ENCODE results near the gene HOXC10. TPM values are rescaled to one million over a fixed set of nuclear protein-coding genes. Genes with fewer than 3 reads are reported as not detected.
A peak's percentile ranks its signal among the peaks of the same experiment; 100 is the strongest.

The HOXC10 gene
- total and polyA plus RNA-seq, 2 donors (not counting 3 experiments of a cell fraction or from before 2014, with no cell fraction given): 0.18 TPM; not detected in 1

DNA sequence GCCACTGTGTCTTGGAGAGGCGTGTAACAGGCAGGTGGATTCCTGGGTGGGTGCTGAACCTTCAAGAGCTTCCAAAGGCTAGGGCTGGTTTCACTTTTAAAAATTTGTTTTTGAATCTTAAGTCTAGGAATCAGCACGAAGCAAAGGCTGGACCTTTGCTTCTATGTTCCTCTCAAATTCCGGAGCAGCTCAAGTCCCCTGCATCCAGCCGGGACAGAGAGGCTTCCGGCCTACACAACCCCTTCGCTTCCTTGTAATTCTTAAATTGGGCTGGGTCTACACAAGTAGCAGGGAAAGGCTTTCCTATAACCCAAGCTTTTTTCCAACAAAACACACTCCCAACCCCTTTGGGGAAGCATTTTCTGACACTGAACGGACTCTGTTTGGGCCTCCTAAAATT lies 21.9 kb upstream of the HOXC10 start:
- H3K27me3 ChIP-seq (ENCODE audit: control insufficient read depth in 2 of 2, insufficient read depth in 2 of 2, low read length in 2 of 2): peaks cover 89 to 99% of the 10 kb centered on the region in 2 experiments
- ChIA-PET CTCF (no interaction called here), POLR2A (no interaction called here)
- no peaks in the 10 kb centered on the region for H3K9me1 ChIP-seq (replicated peaks; ENCODE audit: control insufficient read depth, extremely low read depth, insufficient read depth, low read length)
- no peaks in the 10 kb centered on the region for H3K36me3 ChIP-seq (ENCODE audit: control insufficient read depth in 2 of 2, extremely low read depth in 1 of 2, insufficient read depth in 2 of 2, low read length in 2 of 2)
- dilution Hi-C loops (cut with MboI; ENCODE audit: extremely low pct_ligation_motif_present, low sequenced_read_pairs): no loop called here
- no peak overlapping the region for H3K27ac ChIP-seq (ENCODE audit: insufficient read depth, low read depth, low read length)
- no peak overlapping the region for H2AFZ ChIP-seq (ENCODE audit: low read depth, low read length)
- no peaks in the 10 kb centered on the region for H3K9me3 ChIP-seq (replicated peaks; ENCODE audit: control insufficient read depth, insufficient read depth, low read length)
- TF ChIP-seq, protein P1, sequence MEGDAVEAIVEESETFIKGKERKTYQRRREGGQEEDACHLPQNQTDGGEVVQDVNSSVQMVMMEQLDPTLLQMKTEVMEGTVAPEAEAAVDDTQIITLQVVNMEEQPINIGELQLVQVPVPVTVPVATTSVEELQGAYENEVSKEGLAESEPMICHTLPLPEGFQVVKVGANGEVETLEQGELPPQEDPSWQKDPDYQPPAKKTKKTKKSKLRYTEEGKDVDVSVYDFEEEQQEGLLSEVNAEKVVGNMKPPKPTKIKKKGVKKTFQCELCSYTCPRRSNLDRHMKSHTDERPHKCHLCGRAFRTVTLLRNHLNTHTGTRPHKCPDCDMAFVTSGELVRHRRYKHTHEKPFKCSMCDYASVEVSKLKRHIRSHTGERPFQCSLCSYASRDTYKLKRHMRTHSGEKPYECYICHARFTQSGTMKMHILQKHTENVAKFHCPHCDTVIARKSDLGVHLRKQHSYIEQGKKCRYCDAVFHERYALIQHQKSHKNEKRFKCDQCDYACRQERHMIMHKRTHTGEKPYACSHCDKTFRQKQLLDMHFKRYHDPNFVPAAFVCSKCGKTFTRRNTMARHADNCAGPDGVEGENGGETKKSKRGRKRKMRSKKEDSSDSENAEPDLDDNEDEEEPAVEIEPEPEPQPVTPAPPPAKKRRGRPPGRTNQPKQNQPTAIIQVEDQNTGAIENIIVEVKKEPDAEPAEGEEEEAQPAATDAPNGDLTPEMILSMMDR (IDR thresholded peaks at IDR 0.05; ENCODE audit: extremely low read depth in 1 of 2, insufficient read depth in 1 of 2, low read depth in 1 of 2, low read length in 2 of 2): no peak
- TF ChIP-seq POLR2A (IDR thresholded peaks at IDR 0.05; ENCODE audit: low read depth, low read length) (no peak), FOS (IDR thresholded peaks at IDR 0.05; ENCODE audit: borderline replicate concordance, insufficient read depth, low read length) (no peak), MYC (IDR thresholded peaks at IDR 0.05; ENCODE audit: low read depth, low read length) (no peak), GATA2 (IDR thresholded peaks at IDR 0.05; ENCODE audit: insufficient read depth, insufficient read length, low read depth, low read length) (no peak), JUN (IDR thresholded peaks at IDR 0.05; ENCODE audit: borderline replicate concordance, insufficient read depth, insufficient read length, low read depth) (no peak), EZH2 (IDR thresholded peaks at IDR 0.05; ENCODE audit: borderline replicate concordance, low read depth, low read length, severe bottlenecking) (peak; percentile 46)
- TF ChIP-seq, protein P2, sequence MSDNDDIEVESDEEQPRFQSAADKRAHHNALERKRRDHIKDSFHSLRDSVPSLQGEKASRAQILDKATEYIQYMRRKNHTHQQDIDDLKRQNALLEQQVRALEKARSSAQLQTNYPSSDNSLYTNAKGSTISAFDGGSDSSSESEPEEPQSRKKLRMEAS (IDR thresholded peaks at IDR 0.05; ENCODE audit: insufficient read depth, insufficient read length): no peak
- no TSS peak for BruUV-seq (replicated peaks)
- H4K20me1 ChIP-seq (replicated peaks; ENCODE audit: control insufficient read depth, extremely low read depth, insufficient read depth, low read length): no peaks in the 10 kb centered on the region
- no peaks in the 10 kb centered on the region for H3K4me1 ChIP-seq (ENCODE audit: control insufficient read depth, extremely low read depth, insufficient read depth, low read length)
- H3K79me2 ChIP-seq (ENCODE audit: control insufficient read depth, insufficient read depth, low read length): no peaks in the 10 kb centered on the region
- DNase-seq (ENCODE audit: low read depth, low spot score): no peak
- no peak overlapping the region for H3K4me2 ChIP-seq (ENCODE audit: insufficient read depth, low read length)
- FAIRE-seq: no peak
- no peak overlapping the region for H3K4me3 ChIP-seq (replicated peaks in 1 of 3; ENCODE audit: insufficient read depth in 1 of 3, low read depth in 1 of 3, low read length in 3 of 3)
- intact Hi-C loops (cut with micrococcal nuclease): no loop called here
- H3K9ac ChIP-seq (replicated peaks; ENCODE audit: extremely low read depth, insufficient read depth, low read length): no peak overlapping the region

All from endothelial cell of umbilical vein (primary cell).